Hepatocyte (in vitro differentiated cells): ENCODE measurements around the gene ZNF470. TPM values are rescaled to one million over a fixed set of nuclear protein-coding genes. Genes with fewer than 3 reads are reported as not detected.

ENCODE experiments used
- DNase-seq: peaks from one replicate; pipeline ENCODE4 v3.0.0-alpha.2; 2016; ENCODE audit warnings: low spot score
- H2AFZ ChIP-seq: fragments of 200-600 bp; sonication (generic); 2 replicates; pipeline ENCODE4 v1.6.0; 2016; ENCODE audit warnings: antibody characterized with exemption, mild to moderate bottlenecking
- H3K27ac ChIP-seq: fragments of 200-600 bp; sonication (generic); 2 replicates; pipeline ENCODE4 v1.5.1; 2016; ENCODE audit warnings: mild to moderate bottlenecking
- H3K27me3 ChIP-seq: fragments of 200-600 bp; sonication (generic); 2 replicates; pipeline ENCODE4 v1.6.1; 2016
- H3K36me3 ChIP-seq: fragments of 200-600 bp; sonication (generic); replicated peaks from 2 replicates; pipeline ENCODE4 v1.5.1; 2016; ENCODE audit warnings: low read depth; ENCODE audit not compliant: insufficient read depth
- H3K4me1 ChIP-seq: fragments of 200-600 bp; sonication (generic); 2 replicates; pipeline ENCODE4 v1.5.1; 2016; ENCODE audit warnings: mild to moderate bottlenecking, moderate library complexity; ENCODE audit not compliant: insufficient read depth
- H3K4me2 ChIP-seq: fragments of 200-600 bp; sonication (generic); 2 replicates; pipeline ENCODE4 v1.6.0; 2016
- H3K4me3 ChIP-seq: fragments of 200-600 bp; sonication (generic); 2 replicates; pipeline ENCODE4 v1.5.1; 2016; ENCODE audit warnings: mild to moderate bottlenecking
- H3K79me2 ChIP-seq: fragments of 200-600 bp; sonication (generic); 2 replicates; pipeline ENCODE4 v1.6.0; 2017; ENCODE audit warnings: mild to moderate bottlenecking
- H3K9me2 ChIP-seq: fragments of 200-600 bp; sonication (generic); replicated peaks from 2 replicates; pipeline ENCODE4 v1.6.0; 2017; ENCODE audit warnings: mild to moderate bottlenecking; ENCODE audit not compliant: insufficient read depth
- H3K9me3 ChIP-seq: fragments of 200-600 bp; sonication (generic); 2 replicates; pipeline ENCODE4 v1.5.1; 2016; ENCODE audit warnings: low read depth, mild to moderate bottlenecking
- H4K20me1 ChIP-seq: fragments of 200-600 bp; sonication (generic); 2 replicates; pipeline ENCODE4 v1.6.0; 2016; ENCODE audit warnings: mild to moderate bottlenecking; ENCODE audit not compliant: insufficient read depth, poor library complexity, severe bottlenecking
- EZH2 ChIP-seq: fragments of 200-600 bp; sonication (generic); IDR thresholded peaks from 2 replicates; pipeline ENCODE4 v1.6.1; 2016; ENCODE audit warnings: antibody characterized with exemption, mild to moderate bottlenecking, borderline replicate concordance
- EZH2phosphoT487 ChIP-seq: fragments of 200-600 bp; sonication (generic); IDR thresholded peaks from one replicate; pipeline ENCODE4 v1.6.1; 2018; ENCODE audit warnings: antibody characterized with exemption, mild to moderate bottlenecking, low read depth, moderate library complexity; ENCODE audit not compliant: unreplicated experiment, severe bottlenecking
- WGBS: methylation state at CpG from one replicate; pipeline ENCODE4 v1.1.6; 2016; ENCODE audit warnings: low lambda C conversion rate; ENCODE audit errors: missing lambda C conversion rate; 5-methylcytosine and 5-hydroxymethylcytosine counted together
- polyA plus RNA-seq: library from polyadenylated mRNA; unstranded; fragments of >200 nt; fragmentation: Nextera tagmentation; extraction: Ambion mirVana; gene quantifications from 2 replicates; pipeline ENCODE4 v1.2.1, GENCODE V29; 2016
- total RNA-seq: library from RNA; depleted of rRNA; stranded (reverse); fragments of >200 nt; gene quantifications from 2 replicates; pipeline ENCODE4 v1.2.3, GENCODE V29; 2014
- TF ChIP-seq, protein P1 (sequence below): fragments of 200-600 bp; sonication (generic); IDR thresholded peaks from 2 replicates; pipeline ENCODE4 v1.5.1; 2016; ENCODE audit warnings: antibody characterized with exemption, mild to moderate bottlenecking; ENCODE audit not compliant: poor library complexity

ZNF470 gene
- total and polyA plus RNA-seq, 2 experiments from 2014 or later: 1.7 to 4.9 TPM

DNA sequence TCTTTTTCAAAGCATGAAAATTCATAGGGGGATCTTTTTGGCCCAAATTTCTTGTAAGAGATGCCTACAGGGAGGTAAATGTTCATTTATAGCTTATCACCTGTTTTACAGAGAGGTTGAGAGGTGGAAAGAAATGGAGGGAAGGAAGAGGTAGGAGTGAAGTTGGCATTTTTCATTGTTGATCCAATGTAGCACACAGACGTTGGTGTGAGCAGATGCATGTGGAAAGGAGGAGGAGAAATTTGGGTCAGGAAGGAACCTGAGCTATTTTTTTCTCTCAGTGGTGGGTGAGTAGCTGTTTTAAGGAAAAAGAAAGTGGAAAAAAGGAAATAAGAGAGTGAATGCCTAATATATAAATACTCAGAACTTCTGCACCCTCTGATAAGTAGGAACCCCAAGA lies 65.8 kb downstream of the ZNF470 start:
- H3K4me3 ChIP-seq: no peak overlapping the region
- TF ChIP-seq EZH2phosphoT487 (no peak), EZH2 (no peak)
- TF ChIP-seq, protein P1, sequence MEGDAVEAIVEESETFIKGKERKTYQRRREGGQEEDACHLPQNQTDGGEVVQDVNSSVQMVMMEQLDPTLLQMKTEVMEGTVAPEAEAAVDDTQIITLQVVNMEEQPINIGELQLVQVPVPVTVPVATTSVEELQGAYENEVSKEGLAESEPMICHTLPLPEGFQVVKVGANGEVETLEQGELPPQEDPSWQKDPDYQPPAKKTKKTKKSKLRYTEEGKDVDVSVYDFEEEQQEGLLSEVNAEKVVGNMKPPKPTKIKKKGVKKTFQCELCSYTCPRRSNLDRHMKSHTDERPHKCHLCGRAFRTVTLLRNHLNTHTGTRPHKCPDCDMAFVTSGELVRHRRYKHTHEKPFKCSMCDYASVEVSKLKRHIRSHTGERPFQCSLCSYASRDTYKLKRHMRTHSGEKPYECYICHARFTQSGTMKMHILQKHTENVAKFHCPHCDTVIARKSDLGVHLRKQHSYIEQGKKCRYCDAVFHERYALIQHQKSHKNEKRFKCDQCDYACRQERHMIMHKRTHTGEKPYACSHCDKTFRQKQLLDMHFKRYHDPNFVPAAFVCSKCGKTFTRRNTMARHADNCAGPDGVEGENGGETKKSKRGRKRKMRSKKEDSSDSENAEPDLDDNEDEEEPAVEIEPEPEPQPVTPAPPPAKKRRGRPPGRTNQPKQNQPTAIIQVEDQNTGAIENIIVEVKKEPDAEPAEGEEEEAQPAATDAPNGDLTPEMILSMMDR: no peak
- 41% methylated on average over 1 of the region's 1 CpG for WGBS
- H3K36me3 ChIP-seq: no peaks in the 10 kb centered on the region
- no peak overlapping the region for H3K27ac ChIP-seq
- H4K20me1 ChIP-seq: no peaks in the 10 kb centered on the region
- no peaks in the 10 kb centered on the region for H3K9me2 ChIP-seq
- H3K4me1 ChIP-seq: no peaks in the 10 kb centered on the region
- no peak overlapping the region for H3K4me2 ChIP-seq
- no peaks in the 10 kb centered on the region for H3K27me3 ChIP-seq
- H3K9me3 ChIP-seq: peaks cover 2% of the 10 kb centered on the region
- H3K79me2 ChIP-seq: no peaks in the 10 kb centered on the region
- DNase-seq: no peak
- H2AFZ ChIP-seq: no peak overlapping the region

GRCh38 chr19:56637976-56638555 lies 70.8 kb downstream of the ZNF470 start:
- H4K20me1 ChIP-seq: no peaks in the 10 kb centered on the region
- no peaks in the 10 kb centered on the region for H3K9me3 ChIP-seq
- WGBS: 43% methylated on average over 21 of the region's 21 CpGs

More at GRCh38 chr19:56637976-56638555, 70.8 kb downstream of the ZNF470 start:
- Histone ChIP-seq H3K9me2 (no peaks in the 10 kb centered on the region), H3K4me2 (no peak overlapping the region), H2AFZ (no peak overlapping the region), H3K79me2 (no peaks in the 10 kb centered on the region), H3K27ac (no peak overlapping the region), H3K4me3 (no peak overlapping the region), H3K36me3 (no peaks in the 10 kb centered on the region), H3K4me1 (no peaks in the 10 kb centered on the region), H3K27me3 (no peaks in the 10 kb centered on the region)
- DNase-seq: peak; percentile 70
- TF ChIP-seq, protein P1: no peak
- no peak for TF ChIP-seq EZH2
- TF ChIP-seq EZH2phosphoT487: no peak

Other genes starting within 250 kb of the ZNF470 start
- 3.2 and 3.9 TPM in 2 replicates for gene ZNF582, start 173.9 kb upstream of the ZNF470 start, total RNA-seq
- gene ZNF582, start 173.9 kb upstream of the ZNF470 start, polyA plus RNA-seq: 4.5 and 5.6 TPM in 2 replicates
- gene ZNF583, start 163.1 kb upstream of the ZNF470 start, total RNA-seq: 9.7 and 11.8 TPM in 2 replicates
- 4.8 and 7.4 TPM in 2 replicates for gene ZNF583, start 163.1 kb upstream of the ZNF470 start, polyA plus RNA-seq
- 3.4 and 4.4 TPM in 2 replicates for gene ZNF667, start 90.1 kb upstream of the ZNF470 start, total RNA-seq
- gene ZNF667, start 90.1 kb upstream of the ZNF470 start, polyA plus RNA-seq: 2.4 and 2.7 TPM in 2 replicates
- 1.8 and 2.1 TPM in 2 replicates for gene ZNF471, start 59.6 kb upstream of the ZNF470 start, total RNA-seq
- gene ZNF471, start 59.6 kb upstream of the ZNF470 start, polyA plus RNA-seq: 1.7 and 2.5 TPM in 2 replicates
- 4.7 and 5.7 TPM in 2 replicates for gene ZFP28, start 28.5 kb upstream of the ZNF470 start, total RNA-seq
- gene ZFP28, start 28.5 kb upstream of the ZNF470 start, polyA plus RNA-seq: 3.5 and 4.1 TPM in 2 replicates
- gene ZNF71, start 27.8 kb downstream of the ZNF470 start, total RNA-seq: 5.2 and 9.5 TPM in 2 replicates
- 5.8 and 9.2 TPM in 2 replicates for gene ZNF71, start 27.8 kb downstream of the ZNF470 start, polyA plus RNA-seq
- gene SMIM17, start 75.7 kb downstream of the ZNF470 start, total RNA-seq: not detected in 2 replicates
- gene SMIM17, start 75.7 kb downstream of the ZNF470 start, polyA plus RNA-seq: 0.45 and 0.47 TPM in 2 replicates
- not detected in 2 replicates for gene ZNF835, start 104.3 kb downstream of the ZNF470 start, total RNA-seq
- not detected in 2 replicates for gene ZNF835, start 104.3 kb downstream of the ZNF470 start, polyA plus RNA-seq